GM19351 (cell line): ENCODE measurements around the gene HS3ST5.

Experiments used
- ATAC-seq: cut with Tn5 transposase; IDR thresholded peaks from one replicate; pipeline ENCODE4 v1.9.1; 2021; ENCODE audit warnings: mild to moderate bottlenecking, moderate library complexity; ENCODE audit not compliant: unreplicated experiment

The HS3ST5 gene

DNA sequence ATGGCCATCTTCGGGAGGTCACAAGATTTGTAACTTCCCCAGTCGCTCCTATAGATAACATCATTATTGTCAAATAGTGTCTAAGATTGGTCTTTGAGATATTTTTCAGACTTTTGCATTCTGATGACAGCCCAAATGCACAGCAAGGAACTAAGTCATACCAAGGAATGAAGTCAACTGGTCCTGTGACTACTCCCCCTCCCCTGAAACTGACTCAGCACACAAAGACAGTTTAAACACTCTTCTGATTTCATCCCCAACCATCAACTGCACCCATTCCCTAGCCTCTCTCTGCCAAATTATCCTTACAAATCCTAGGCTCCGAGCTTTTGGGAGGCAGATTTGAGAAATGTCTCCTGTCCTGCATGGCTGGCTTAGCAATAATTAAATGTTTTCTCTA is 139.4 kb downstream of the HS3ST5 start:
- no peak for ATAC-seq

DNA sequence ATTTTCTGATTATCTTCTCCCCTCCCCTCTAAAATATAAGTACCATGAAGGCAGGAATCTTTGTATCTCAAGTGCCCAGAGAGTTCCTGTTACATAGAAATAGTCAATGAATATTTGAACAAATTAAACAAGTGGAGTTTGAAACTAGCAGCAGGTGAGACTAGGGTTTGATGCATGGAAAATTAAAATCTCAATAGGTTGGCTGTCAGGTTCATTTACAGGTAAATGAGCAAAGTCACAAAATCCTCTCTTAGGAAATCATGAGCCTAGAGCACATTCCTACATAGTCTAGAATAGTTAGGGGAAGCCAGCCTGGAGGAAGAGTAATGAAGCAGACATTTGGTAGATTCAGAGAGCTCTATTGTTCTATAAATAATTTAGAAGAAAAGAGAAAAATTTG is 140.4 kb downstream of the HS3ST5 start:
- ATAC-seq = no peak

DNA sequence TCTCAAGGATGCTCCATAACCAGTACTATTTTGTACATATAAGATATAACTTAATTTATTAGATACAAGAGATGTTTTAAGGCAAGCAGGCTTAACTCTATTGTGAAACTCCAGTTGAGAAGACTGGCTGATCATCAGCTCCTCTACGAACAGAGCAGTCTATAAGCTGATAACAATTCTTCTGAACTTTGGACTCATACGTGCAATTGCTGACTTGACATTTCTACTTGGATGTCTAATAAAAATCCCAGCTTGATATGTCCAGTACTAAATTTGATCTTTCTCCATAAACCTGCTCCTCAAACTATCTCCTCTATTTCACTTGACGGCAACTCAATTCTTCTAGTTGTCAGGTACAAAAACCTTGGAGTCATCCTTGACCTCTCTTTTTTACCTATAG is 141.9 kb downstream of the HS3ST5 start:
- no peak for ATAC-seq

DNA sequence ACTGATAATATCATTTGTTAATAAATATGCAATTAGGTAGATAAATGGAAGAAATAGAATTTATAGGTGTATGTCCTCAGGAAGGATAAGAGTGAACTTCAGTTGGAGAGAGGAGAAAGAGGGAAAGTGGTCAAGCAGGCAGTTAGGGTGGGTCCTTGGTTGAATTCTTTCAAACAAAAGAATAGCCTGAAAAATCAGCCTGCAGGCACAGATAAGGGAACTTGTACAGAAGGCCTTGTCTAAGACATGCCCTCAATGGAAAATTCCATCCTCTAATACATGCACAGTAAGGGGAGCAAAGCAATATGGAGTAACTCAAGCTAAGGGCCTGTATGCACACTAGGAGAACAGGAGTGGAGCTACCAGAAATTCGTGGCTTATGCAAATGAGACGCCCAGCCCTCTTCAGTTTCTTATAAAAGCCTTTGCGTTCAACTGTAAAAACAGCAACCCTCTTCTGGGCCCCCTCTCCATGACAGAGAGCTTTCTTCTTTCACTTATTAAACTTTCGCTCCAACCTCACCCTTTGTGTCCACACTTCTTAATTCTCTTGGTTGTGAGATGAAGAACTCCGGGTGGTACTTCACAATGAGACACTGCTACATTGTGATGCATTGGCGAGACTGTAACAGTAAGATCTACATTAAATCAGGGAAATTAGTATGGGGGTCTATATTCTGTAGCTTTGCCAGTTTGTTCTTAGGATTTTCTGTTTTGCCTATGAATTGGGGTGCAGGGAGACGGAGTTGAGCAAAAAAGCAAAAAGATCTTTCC is 147.0 kb downstream of the HS3ST5 start:
- no peak for ATAC-seq

DNA sequence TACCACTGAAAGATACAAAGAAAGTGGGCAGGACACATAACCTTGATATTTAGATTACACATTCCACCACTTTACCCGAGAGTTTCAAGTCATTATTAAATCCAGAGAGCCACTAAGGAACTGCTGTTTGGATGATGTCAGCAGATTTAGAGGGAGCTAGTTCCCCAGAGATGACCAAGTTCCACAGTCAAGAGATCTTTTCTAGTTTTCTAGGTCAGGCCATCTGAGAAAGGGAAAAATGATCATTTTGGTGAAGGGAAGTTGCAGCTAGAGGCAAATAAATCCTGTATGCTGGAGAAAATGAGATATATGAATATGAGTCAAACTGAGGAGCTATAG is 147.8 kb downstream of the HS3ST5 start:
- no peak for ATAC-seq

DNA sequence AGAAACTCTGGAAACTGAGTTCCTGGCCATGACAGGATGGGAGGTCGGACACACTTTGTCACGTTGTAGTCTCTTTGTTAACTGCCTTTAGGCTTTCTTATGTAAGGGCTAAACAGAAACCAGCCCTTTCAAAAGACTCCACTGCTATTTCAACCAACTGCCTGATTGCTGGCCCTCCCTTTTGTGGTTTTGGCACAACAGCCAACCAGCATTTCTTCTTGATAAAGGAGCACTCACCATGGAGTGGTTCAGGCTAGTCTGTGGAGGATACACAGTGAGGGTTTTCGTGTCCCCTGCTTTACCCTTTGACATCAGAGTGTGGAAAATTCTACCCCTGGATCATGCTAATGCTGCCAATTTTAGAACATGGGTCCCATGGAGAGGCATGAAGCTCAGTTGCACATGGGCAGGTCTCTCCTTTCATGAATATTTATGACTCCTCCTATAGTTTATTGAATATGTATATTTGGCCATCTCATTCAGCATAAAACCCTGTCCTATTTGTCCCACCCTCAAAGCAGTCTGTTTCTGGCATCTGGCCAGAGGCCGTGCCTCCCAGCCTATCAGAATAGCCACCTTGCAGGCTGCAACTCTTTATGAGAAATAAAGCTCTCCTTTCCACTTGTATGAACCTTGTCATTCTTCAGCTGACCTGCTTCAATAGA is 148.3 kb downstream of the HS3ST5 start:
- ATAC-seq = no peak

DNA sequence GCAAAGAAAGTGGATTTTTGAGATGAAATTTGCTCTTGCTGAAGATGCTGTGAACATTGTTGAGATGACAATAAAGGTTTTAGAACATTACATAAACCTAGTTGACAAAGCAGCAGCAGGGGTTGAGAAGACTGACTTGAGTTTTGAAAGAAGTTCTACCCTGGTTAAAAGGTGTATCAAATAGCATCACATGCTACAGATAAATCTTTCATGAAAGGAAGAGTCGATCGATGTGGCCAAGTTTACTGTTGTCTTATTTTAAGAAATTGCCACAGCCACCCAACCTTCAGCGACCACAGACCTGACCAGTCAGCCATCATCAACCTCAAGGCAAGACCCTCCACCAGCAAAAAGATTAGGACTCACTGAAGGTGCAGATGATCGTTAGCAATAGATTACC is 155.3 kb downstream of the HS3ST5 start:
- no peak for ATAC-seq

DNA sequence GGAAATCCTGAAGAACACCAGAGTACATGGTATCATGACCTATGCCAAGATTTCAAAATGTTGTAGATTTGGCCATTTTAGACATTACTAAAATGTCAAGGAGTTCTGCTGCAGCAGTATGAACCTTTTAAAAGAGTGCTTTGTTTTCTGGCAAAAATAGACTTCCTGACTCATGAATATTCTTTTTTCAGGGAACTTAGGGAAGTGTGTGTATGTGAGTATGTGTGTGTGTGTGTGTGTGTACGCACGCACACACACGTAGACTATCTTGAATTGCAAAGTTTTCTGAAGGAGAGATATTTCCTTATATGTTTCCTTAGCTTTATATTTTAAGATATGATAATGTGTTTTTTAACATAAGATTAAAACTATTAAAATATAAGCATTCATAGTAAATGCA is 161.2 kb downstream of the HS3ST5 start:
- ATAC-seq = no peak

DNA sequence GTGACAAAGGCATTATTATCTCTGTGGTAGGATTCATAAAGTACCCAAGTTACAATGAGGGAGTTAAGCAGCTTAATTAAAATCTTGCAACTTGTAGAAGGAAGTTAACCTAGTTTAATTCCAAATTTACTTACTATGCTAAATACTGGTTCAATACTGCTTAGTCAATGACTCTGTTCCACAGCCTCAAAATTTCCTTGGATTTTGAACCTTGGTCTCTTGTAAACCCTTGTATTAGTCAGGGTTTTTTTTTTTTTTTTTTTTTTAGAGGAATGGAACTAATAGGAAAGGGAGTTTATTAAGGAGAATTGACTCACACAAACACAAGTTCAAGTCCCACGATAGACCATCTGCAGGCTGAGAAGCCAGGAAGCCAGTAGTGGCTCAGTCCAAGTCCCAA is 163.4 kb downstream of the HS3ST5 start:
- ATAC-seq = no peak

DNA sequence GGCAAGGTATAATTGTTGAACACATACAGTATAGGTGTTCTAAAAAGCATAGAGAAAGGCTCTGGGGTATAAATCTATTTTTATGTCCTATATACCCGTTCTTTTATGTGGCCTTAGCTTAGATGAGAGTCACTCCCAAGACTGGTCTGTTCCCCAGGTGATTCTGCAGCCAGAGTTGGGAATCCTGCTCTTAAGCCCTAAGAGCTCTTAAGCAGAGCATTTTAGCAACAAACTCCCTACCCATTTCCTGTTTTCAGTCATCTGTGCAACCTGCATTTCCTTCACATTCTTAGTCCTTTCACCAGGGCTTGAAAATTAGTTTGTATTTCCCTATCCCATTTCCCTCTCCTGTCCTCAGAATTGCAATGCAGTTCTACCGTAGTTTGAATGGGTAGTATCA is 166.1 kb downstream of the HS3ST5 start:
- no peak for ATAC-seq

DNA sequence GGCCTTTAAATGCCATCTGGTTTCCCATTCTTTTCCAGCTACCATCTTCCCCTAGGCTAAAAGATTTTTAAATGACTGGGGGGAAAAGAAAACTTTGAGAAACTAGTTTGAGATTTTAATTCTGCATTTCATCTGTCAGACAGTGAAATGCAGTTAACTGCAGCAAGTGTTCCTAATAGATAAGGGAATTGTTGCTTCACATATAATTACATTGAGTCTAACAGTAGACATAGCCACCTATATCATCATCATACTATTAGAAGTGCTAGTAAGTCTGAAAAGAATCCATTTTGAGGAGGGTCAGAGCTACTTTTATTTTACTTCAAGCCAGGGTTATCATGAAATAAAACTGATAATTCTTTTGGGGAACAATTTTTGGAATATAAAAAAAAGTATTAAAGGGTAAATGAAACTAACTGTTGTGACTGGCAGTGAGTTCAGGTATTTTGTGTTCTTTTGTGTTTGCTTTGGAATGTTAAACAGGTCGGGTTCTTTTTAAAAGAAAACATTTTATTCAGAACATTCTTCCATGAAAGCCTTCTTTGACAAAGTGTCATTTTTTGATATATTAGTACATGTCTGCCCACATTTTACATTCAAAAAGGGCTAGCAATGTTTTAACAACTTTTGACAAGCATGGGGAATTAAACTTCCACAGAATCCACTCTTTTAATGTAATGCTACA is 170.1 kb downstream of the HS3ST5 start:
- ATAC-seq = no peak

DNA sequence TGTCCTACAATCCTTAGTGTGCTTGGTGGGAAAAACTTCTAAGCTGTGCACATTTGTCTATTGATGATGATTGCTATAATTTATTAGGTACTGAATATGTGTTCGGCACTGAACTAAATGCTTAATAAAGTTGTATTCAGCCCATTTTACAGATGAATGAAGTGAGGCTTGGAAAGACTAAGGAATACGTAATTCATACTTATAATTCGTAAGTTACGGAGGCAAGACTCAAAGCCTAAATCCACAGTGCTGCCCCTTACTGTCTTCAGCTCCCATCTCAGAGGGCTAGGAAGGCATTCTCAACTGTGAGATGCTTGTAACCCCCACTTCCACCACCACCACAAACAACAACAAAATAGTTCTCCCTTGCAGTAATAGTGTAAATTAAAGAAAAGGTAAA is 171.3 kb downstream of the HS3ST5 start:
- no peak for ATAC-seq

DNA sequence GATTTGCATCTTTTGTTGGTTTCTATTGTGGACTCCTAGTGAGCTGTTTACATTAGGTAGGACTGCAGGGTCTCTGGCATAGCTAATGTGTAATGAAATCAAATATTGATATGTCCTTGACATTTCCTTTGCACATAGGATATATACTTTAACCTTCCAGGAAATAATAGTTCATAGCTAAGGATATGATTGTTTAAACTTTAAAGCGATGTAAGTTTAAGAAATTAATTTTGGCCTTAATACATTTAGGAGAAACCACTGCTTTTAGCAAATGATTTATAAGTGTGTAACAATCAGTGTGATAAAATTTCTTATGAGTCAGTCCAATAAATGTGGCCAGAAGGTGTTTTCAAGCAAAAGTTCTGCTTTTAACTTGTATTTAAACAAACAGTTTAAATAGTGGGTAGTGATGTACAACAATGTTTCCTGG is 171.8 kb downstream of the HS3ST5 start:
- ATAC-seq = no peak

DNA sequence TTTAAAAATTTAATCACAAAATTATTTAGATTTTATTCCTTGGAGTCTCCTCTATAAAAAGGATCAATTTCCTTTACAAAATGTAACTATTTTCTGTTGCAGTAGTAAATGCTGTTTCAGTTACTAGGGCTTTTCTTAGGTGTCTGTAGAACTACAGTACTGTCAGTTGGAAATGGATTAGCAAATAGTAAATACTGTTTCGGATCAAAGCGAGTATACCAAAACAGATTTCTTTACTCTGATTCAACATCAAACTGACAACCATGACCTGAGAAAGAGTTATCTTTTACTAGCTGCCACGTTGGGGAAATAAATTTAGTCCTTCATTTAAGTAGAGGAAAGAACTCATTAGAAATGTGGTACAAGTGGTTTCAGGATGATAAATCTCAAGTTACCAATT is 172.5 kb downstream of the HS3ST5 start:
- no peak for ATAC-seq

DNA sequence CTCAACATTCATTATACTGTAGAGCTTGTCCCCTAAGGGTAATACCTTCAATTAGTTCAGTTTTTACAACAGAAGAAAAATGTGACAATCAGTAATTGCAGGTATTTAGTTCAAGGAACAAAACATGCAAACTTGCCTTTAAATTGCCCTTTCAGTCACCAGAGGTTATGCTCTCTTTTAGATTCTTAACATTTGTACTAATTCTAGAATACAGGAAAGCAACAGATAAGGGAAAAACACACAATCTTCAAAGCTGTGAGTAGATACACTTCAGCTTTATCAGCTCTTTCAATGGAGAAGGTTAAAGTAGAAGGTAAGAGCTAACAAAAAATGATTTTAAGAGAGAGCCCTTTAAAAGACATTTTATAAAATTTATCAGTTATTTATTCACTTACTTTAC is 173.1 kb downstream of the HS3ST5 start:
- ATAC-seq = no peak

DNA sequence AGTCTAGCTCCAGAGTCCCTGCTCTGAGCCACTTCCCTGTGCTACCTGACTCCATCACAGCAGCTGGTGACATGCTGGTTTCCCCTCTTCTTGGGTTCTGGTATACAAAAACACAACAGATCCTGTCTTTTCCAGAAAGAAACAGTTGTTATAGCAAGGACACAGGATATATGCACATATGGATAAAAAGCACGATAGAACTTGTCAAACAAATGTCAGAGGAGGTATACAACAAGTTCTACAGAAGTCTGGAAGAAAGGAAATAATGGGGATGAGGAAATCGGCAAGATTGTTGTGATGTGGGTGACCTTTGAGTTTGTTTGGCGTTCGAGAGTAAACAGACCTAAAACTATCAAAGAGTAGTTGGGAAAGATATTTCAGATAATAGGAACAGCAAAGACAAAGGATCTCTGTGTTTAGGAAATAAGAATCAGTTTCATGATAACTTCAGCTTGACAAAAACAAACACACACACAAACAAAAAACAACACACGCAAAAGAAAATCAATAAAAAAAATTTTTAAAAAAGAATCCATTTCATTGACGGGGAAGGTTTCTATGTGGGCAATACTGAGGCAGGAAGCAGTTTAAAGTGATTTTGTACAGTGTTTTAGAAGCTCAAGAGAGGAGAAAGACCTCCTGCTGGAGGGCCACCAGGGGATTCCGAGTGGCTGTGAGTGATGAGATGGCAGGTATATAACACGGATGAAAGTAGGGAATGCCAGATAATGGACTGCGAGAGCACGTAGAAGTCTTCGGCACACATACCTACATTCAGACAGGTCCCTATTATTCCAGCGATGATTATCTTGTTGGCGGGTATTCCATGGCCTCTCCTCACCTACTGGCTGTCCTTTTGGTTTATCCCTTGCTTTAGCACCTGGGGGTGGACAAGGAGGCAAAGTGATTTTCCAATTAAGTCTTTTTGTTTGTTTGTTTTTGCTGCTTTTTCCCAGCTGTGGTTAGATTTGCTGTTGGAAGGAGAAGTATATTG is 174.9 kb downstream of the HS3ST5 start:
- ATAC-seq = no peak

DNA sequence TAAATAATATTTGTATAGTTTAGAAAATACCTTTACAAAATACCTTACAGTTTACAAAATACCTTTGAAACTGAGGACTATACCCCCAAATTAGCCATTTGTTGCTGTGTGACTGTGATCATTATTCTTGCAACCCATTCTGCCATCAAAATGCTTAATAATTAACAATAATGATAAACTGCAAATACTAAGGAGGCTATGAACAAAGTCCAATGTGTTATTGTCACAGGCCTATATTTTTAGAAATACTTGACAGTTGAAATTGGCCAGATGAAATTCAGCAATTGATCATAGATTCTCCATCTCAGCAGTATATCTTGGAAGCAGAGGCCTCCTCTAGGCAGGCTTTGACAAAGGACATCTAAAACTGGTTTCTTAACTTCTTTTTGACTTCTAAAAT is 178.6 kb downstream of the HS3ST5 start:
- ATAC-seq = no peak

DNA sequence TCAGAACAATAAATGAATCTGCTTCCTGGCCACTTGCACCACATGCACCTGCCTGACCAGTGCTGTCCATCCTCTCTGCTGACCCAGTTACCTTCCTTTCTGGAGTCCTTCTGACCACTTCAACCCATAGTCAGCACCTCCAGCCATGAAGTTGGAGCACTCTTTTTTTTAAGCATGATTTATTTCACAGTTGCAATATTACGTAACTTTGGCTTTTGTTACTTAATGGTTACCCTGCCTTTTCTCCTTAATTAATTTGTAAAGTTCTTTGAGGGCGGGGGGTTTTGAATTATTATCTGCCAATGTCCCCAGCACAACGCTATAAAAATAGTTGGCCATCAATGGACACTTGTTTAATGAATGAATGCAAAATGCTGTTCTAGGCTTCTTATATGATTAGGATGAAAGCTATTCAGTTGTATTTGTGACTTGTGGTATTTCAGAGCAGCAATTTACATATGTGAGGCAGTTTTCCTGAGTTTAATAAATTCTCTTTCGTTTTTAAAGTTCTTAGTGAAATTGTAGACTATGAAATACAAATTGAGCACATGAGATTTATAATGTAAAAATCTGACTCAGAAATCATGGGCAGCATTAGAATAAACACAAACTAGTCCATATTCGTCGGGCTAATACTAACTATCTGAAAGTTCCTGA is 180.0 kb downstream of the HS3ST5 start:
- no peak for ATAC-seq

DNA sequence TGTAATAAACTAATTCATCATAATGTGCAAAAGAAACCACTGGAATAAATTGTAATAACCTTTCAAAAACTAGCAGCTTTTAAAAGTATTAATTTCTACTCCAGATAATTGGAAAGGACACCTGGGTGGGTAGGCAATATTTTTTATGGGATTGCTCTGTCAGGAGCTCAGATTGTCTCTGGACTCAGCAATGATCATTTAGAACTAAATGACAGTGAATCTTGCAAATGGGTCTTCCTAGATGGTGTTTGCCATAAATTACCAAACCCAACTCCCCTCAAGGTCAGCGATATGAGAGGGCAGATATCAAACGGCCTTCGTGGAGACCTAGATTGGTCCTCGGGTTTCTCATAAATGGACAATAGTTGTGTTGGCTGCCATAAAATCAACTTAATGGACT is 181.9 kb downstream of the HS3ST5 start:
- no peak for ATAC-seq

DNA sequence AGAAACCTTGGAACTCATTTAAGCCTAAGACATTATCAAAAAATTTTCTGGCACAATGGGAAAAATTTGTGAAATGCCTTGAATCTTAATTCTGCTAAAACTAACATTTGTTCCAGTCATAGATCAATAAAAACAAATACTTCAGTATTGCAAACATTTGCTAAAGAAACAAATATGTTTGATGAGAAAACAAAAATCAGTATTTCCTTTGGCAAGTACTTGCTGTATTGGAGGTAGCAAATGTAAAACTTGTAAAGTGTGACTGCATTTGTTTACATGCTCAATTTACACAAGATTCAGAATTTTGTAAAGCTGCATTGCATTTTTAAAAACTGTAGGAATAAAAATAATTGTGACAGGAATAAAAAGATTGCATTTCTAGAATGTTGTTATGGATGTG is 183.1 kb downstream of the HS3ST5 start:
- ATAC-seq = no peak
